22Rv1 (cell line): ENCODE results near the gene POFUT1.

ENCODE experiments used
- CTCF ChIP-seq: fragments of 450-650 bp; IDR thresholded peaks from 2 replicates; pipeline ENCODE4 v1.5.1; 2017; ENCODE audit warnings: mild to moderate bottlenecking
- ZFX ChIP-seq: fragments of 450-650 bp; IDR thresholded peaks from 2 replicates; pipeline ENCODE4 v1.6.1; 2017; ENCODE audit warnings: antibody characterized with exemption, borderline replicate concordance

- TF ChIP-seq CTCF: no peak
- TF ChIP-seq ZFX: no peak
These were observed 66.7 kb downstream of the POFUT1 start for GRCh38 chr20:32274359-32274758.
